Endothelial cell of umbilical vein (primary cell): ENCODE results near the gene ZFYVE26. TPM values are rescaled to one million over a fixed set of nuclear protein-coding genes. Genes with fewer than 3 reads are reported as not detected.

Experiments used
- BruUV-seq: library from RNA; stranded (reverse); fragments of 400-500 nt; replicated peaks from 2 replicates; lab custom pipeline; 2021; lab: Mats Ljungman, UMichigan
- CTCF ChIA-PET: fragments of 300-600, 350-600 bp; sonication (Branson Sonifier 250); formaldehyde crosslinking; loops from one replicate; lab custom pipeline; 2021; ENCODE audit warnings: antibody characterized with exemption, inconsistent platforms; lab: Charles Lee
- POLR2A ChIA-PET: fragments of 300-600, 350-600 bp; sonication (Branson Sonifier 250); formaldehyde crosslinking; loops from one replicate; lab custom pipeline; 2021; ENCODE audit warnings: antibody characterized with exemption, inconsistent platforms; lab: Charles Lee
- DNase-seq: peaks from one replicate; pipeline ENCODE4 v3.0.0-alpha.2; 2011; ENCODE audit warnings: low read depth, low spot score
- FAIRE-seq: peaks from 2 replicates; lab custom pipeline; 2011; peaks lifted over from hg19 to GRCh38; lab: Jason Lieb, UNC
- H2AFZ ChIP-seq: 2 replicates; pipeline ENCODE4 v1.6.0; 2012; ENCODE audit warnings: low read depth, low read length, control low read depth, inconsistent platforms
- H3K27ac ChIP-seq: 2 replicates; pipeline ENCODE4 v1.5.1; 2011; ENCODE audit warnings: low read depth, mild to moderate bottlenecking, control low read depth, low read length, moderate library complexity; ENCODE audit not compliant: insufficient read depth
- H3K27me3 ChIP-seq, 2 experiments: 2 replicates each; pipeline versions ENCODE4 v1.6.0 to v1.6.1; 2011; ENCODE audit warnings: low read length in 2 of 2, mixed read lengths in 1 of 2; ENCODE audit not compliant: control insufficient read depth in 2 of 2, insufficient read depth in 2 of 2
- H3K36me3 ChIP-seq, 2 experiments: 2 replicates in 1 of 2; 3 replicates in 1 of 2; pipeline ENCODE4 v1.5.1; 2011; ENCODE audit warnings: low read length in 2 of 2, mild to moderate bottlenecking in 1 of 2, moderate library complexity in 1 of 2; ENCODE audit not compliant: control insufficient read depth in 2 of 2, insufficient read depth in 2 of 2; ENCODE audit errors: extremely low read depth in 1 of 2
- H3K4me1 ChIP-seq: 3 replicates; pipeline ENCODE4 v1.5.1; 2011; ENCODE audit warnings: mild to moderate bottlenecking, low read length; ENCODE audit not compliant: control insufficient read depth, insufficient read depth; ENCODE audit errors: extremely low read depth
- H3K4me2 ChIP-seq: 2 replicates; pipeline ENCODE4 v1.6.1; 2011; ENCODE audit warnings: low read length, control low read depth, mixed read lengths; ENCODE audit not compliant: insufficient read depth
- H3K4me3 ChIP-seq, 3 experiments: fragments of 200-600 bp in 1 of 3; sonication (generic), shearing (Covaris generic) in 1 of 3; replicated peaks in 1 of 3; 2 replicates each; pipeline ENCODE4 v1.5.1; 2011 to 2016; ENCODE audit warnings: control low read depth in 3 of 3, low read length in 3 of 3, mild to moderate bottlenecking in 2 of 3, inconsistent platforms in 1 of 3, low read depth in 1 of 3, moderate library complexity in 1 of 3; ENCODE audit not compliant: insufficient read depth in 1 of 3
- H3K79me2 ChIP-seq: 2 replicates; pipeline ENCODE4 v1.6.0; 2012; ENCODE audit warnings: low read length, inconsistent platforms; ENCODE audit not compliant: control insufficient read depth, insufficient read depth
- H3K9ac ChIP-seq: replicated peaks from 2 replicates; pipeline ENCODE3; 2011; ENCODE audit warnings: low read length, control low read depth; ENCODE audit not compliant: insufficient read depth; ENCODE audit errors: extremely low read depth
- H3K9me1 ChIP-seq: replicated peaks from 3 replicates; pipeline ENCODE4 v1.6.0; 2011; ENCODE audit warnings: mild to moderate bottlenecking, low read length; ENCODE audit not compliant: control insufficient read depth, insufficient read depth; ENCODE audit errors: extremely low read depth
- H3K9me3 ChIP-seq: replicated peaks from 2 replicates; pipeline ENCODE4 v1.5.1; 2012; ENCODE audit warnings: low read length, inconsistent platforms; ENCODE audit not compliant: control insufficient read depth, insufficient read depth
- H4K20me1 ChIP-seq: replicated peaks from 2 replicates; pipeline ENCODE3; 2011; ENCODE audit warnings: mild to moderate bottlenecking, low read length; ENCODE audit not compliant: control insufficient read depth, insufficient read depth; ENCODE audit errors: extremely low read depth
- CTCF ChIP-seq, 2 donors: IDR thresholded peaks; 1 replicate in 1 of 2; 2 replicates in 1 of 2; pipeline ENCODE4 v1.5.1; 2011; ENCODE audit warnings: low read length in 2 of 2, mild to moderate bottlenecking in 2 of 2, moderate library complexity in 2 of 2, control low read depth in 1 of 2, inconsistent platforms in 1 of 2, low read depth in 1 of 2; ENCODE audit not compliant: insufficient read depth in 1 of 2; ENCODE audit errors: extremely low read depth in 1 of 2
- GATA2 ChIP-seq: IDR thresholded peaks from 2 replicates; pipeline ENCODE4 v1.7.0; 2011; ENCODE audit warnings: low read depth, mild to moderate bottlenecking, moderate library complexity, mixed read lengths, low read length; ENCODE audit not compliant: insufficient read length, insufficient read depth
- JUN ChIP-seq: IDR thresholded peaks from 2 replicates; pipeline ENCODE4 v1.6.1; 2011; ENCODE audit warnings: borderline replicate concordance, low read depth; ENCODE audit not compliant: insufficient read length, insufficient read depth
- MYC ChIP-seq: IDR thresholded peaks from one replicate; pipeline ENCODE4 v1.6.1; 2011; ENCODE audit warnings: mild to moderate bottlenecking, low read depth, low read length
- POLR2AphosphoS5 ChIP-seq: IDR thresholded peaks from 2 replicates; pipeline ENCODE4 v1.6.1; 2012; ENCODE audit warnings: low read depth, mild to moderate bottlenecking, control low read depth, low read length, moderate library complexity; ENCODE audit not compliant: insufficient read depth
- dilution Hi-C: fragments of 300-500 bp; cut with MboI; formaldehyde crosslinking; loops from one replicate; pipeline ENCODE4 v1.15.0; 2019; ENCODE audit warnings: low sequenced_read_pairs; ENCODE audit not compliant: extremely low pct_ligation_motif_present
- intact Hi-C: fragments of 100-400 bp; cut with micrococcal nuclease; formaldehyde crosslinking; loops from one replicate; pipeline ENCODE4 v1.10.0; 2022
- polyA plus RNA-seq, 4 experiments: library from polyadenylated mRNA; depleted of rRNA in 3 of 4; stranded (reverse) in 3 of 4; unstranded in 1 of 4; fragments of >200 nt; gene quantifications; 2 replicates each; pipeline versions ENCODE4 v1.2.1 to v1.2.3, GENCODE V29; 2011 to 2012; ENCODE audit warnings: missing spikeins in 1 of 4
- small RNA-seq: library from RNA; depleted of rRNA; stranded (forward); fragments of <200 nt; gene quantifications from one replicate; pipeline ENCODE3, GENCODE V24; 2012; ENCODE audit warnings: low replicate concordance, low read depth; ENCODE audit not compliant: insufficient read depth, insufficient read length
- total RNA-seq: library from RNA; stranded (reverse); gene quantifications from 2 replicates; pipeline ENCODE4 v1.2.3, GENCODE V29; 2021
- TF ChIP-seq, protein P1 (sequence below): IDR thresholded peaks from 2 replicates; pipeline ENCODE4 v1.6.1; 2011; ENCODE audit not compliant: insufficient read depth, insufficient read length

Gene ZFYVE26
- total and polyA plus RNA-seq, 2 donors (not counting 3 experiments of a cell fraction or from before 2014, with no cell fraction given) = 15.3 to 26.3 TPM

DNA sequence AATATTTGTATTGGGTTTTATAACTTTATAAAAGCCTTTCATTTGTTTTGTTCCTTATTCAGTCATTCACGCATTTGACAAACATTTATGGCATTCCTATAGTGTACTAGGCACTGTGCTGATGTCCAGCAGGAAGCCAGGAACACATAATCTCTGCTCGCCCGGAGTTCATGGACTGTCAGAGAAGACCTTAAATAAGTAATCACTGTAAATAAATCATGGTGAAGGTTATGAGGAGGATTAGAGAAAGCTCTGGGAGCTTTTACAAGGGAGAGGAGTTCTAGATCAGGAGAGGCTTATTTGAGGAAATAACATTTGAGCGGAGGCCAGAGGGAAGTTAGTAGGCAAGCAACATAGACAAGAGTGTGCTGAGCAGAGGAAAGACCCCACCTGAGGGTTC lies 119.4 kb downstream of the ZFYVE26 start:
- Histone ChIP-seq H3K27me3 (no peaks in the 10 kb centered on the region), H4K20me1 (no peaks in the 10 kb centered on the region), H3K4me3 (no peak overlapping the region), H3K9ac (no peak overlapping the region), H3K4me1 (peaks cover 10% of the 10 kb centered on the region), H3K79me2 (peaks cover 27% of the 10 kb centered on the region), H3K9me1 (no peaks in the 10 kb centered on the region), H3K36me3 (peaks cover 3 to 4% of the 10 kb centered on the region in 2 experiments), H2AFZ (no peak overlapping the region), H3K9me3 (no peaks in the 10 kb centered on the region), H3K27ac (no peak overlapping the region), H3K4me2 (no peak overlapping the region)
- CTCF ChIA-PET = interaction anchor here (1.6 kb wide), 1 partner anchor 84 kb away, joined by 5 read pairs; no protein-coding TSS in a partner anchor
- no peak for TF ChIP-seq JUN
- no peak for TF ChIP-seq CTCF (IDR thresholded peaks at IDR 0.05; ENCODE audit: extremely low read depth in 1 of 2, insufficient read depth in 1 of 2, low read depth in 1 of 2, low read length in 2 of 2)
- TF ChIP-seq MYC = no peak
- TF ChIP-seq, protein P1, sequence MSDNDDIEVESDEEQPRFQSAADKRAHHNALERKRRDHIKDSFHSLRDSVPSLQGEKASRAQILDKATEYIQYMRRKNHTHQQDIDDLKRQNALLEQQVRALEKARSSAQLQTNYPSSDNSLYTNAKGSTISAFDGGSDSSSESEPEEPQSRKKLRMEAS = no peak
- no peak for TF ChIP-seq POLR2AphosphoS5
- no peak for TF ChIP-seq GATA2
- no TSS peak for BruUV-seq
- FAIRE-seq = no peak
- POLR2A ChIA-PET = no interaction called here
- intact Hi-C loops (no loop called here), dilution Hi-C loops (no loop called here)
- DNase-seq = no peak

Small RNA genes lying within 50 kb of the gene (small RNA-seq; reads per million reads assigned to genes)
- not detected for gene AL049779.3
- gene RN7SL369P = not detected

Other genes starting within 250 kb of the ZFYVE26 start
- gene PIGH, start 216.3 kb downstream of the ZFYVE26 start, total RNA-seq = 9.9 and 12.3 TPM in 2 replicates
- gene PIGH, start 216.3 kb downstream of the ZFYVE26 start, polyA plus RNA-seq = 18.0 and 20.2 TPM in 2 replicates
- 19.8 and 22.5 TPM in 2 replicates for gene ARG2, start 196.7 kb downstream of the ZFYVE26 start, total RNA-seq
- gene ARG2, start 196.7 kb downstream of the ZFYVE26 start, polyA plus RNA-seq = 16.6 and 21.6 TPM in 2 replicates
- gene VTI1B, start 142.0 kb downstream of the ZFYVE26 start, total RNA-seq = 79.4 and 90.0 TPM in 2 replicates
- 23.1 and 23.8 TPM in 2 replicates for gene VTI1B, start 142.0 kb downstream of the ZFYVE26 start, polyA plus RNA-seq
- 79.8 and 90.2 TPM in 2 replicates for gene RDH11, start 120.8 kb downstream of the ZFYVE26 start, total RNA-seq
- 86.2 and 93.2 TPM in 2 replicates for gene RDH11, start 120.8 kb downstream of the ZFYVE26 start, polyA plus RNA-seq
- gene RDH12, start 114.7 kb downstream of the ZFYVE26 start, total RNA-seq = not detected in 2 replicates
- gene RDH12, start 114.7 kb downstream of the ZFYVE26 start, polyA plus RNA-seq = not detected in 2 replicates
- 11.3 and 19.0 TPM in 2 replicates for gene RAD51B, start 3.2 kb upstream of the ZFYVE26 start, total RNA-seq
- gene RAD51B, start 3.2 kb upstream of the ZFYVE26 start, polyA plus RNA-seq = 3.9 and 4.0 TPM in 2 replicates